Ovary (tissue), 9 donors: ENCODE data around the gene HES5. TPM values are rescaled to one million over a fixed set of nuclear protein-coding genes. Genes with fewer than 3 reads are reported as not detected.

ENCODE experiments used
- DNase-seq, 5 donors: peaks; one replicate each; pipeline ENCODE4 v3.0.0-alpha.2; 2019 to 2020
- H3K27ac ChIP-seq, 2 donors: fragments of 200-600 bp; one replicate each; pipeline versions ENCODE4 v1.5.1 to v1.8.0; 2019 to 2022
- H3K27me3 ChIP-seq: fragments of 200-600 bp; one replicate; pipeline ENCODE4 v1.8.0; 2022
- H3K36me3 ChIP-seq: fragments of 200-600 bp; sonication (generic); one replicate; pipeline ENCODE4 v1.5.1; 2019
- H3K4me1 ChIP-seq: one replicate; pipeline ENCODE4 v1.8.1; 2013; ENCODE audit warnings: mild to moderate bottlenecking, moderate library complexity; ENCODE audit not compliant: insufficient read depth
- H3K4me3 ChIP-seq: fragments of 200-600 bp; sonication (generic); one replicate; pipeline ENCODE4 v1.5.1; 2017
- H3K9me3 ChIP-seq, 2 donors: fragments of 200-600 bp in 1 of 2; sonication (generic) in 1 of 2; one replicate each; pipeline versions ENCODE4 v1.5.1 to v1.8.1; 2013 to 2019; ENCODE audit warnings: mild to moderate bottlenecking in 1 of 2, moderate library complexity in 1 of 2
- EP300 ChIP-seq: sonication (generic); formaldehyde crosslinking; IDR thresholded peaks from one replicate; pipeline ENCODE4 v1.6.1; 2017; ENCODE audit warnings: antibody characterized with exemption
- POLR2A ChIP-seq: fragments of 450-650 bp; IDR thresholded peaks from one replicate; pipeline ENCODE4 v1.6.1; 2017; ENCODE audit warnings: antibody characterized with exemption, mild to moderate bottlenecking, moderate library complexity
- WGBS, 3 donors: extraction: QIAGEN DNeasy Blood & Tissue Kit in 1 of 3; methylation state at CpG; one replicate each; pipeline versions ENCODE4 v1.1.5 to v1.1.7; 2013 to 2017; 5-methylcytosine and 5-hydroxymethylcytosine counted together
- intact Hi-C, 4 donors: fragments of 100-400 bp; cut with DNase I; formaldehyde crosslinking; loops; one replicate each; pipeline versions ENCODE4 v1.11.0 to v1.15.1; 2022 to 2023
- polyA plus RNA-seq, 2 donors: library from polyadenylated mRNA; stranded (reverse); fragments of 200-250 nt in 1 of 2; fragments of 350-450 nt in 1 of 2; fragmentation: Illumina TruSeq in 1 of 2; extraction: RNeasy Lipid Tissue Mini Kit (QIAGEN cat#74804) in 1 of 2; gene quantifications; one replicate each; pipeline ENCODE4 v1.2.3, GENCODE V29; 2013 to 2014
- total RNA-seq, 7 donors: library from RNA; depleted of rRNA in 2 of 7; stranded (reverse); fragments of >200 nt in 2 of 7; fragmentation: NEBNext Ultra II Directional in 3 of 7; extraction: Animal tissue kit (Norgen Biotek cat#: 25700) in 3 of 7; gene quantifications; one replicate each; pipeline versions ENCODE4 v1.1.0 to v1.2.4, GENCODE V29; 2016 to 2023
- TF ChIP-seq, protein P1 (sequence below), 3 donors: fragments of 450-650 bp in 2 of 3; fragments of 200-600 bp in 1 of 3; IDR thresholded peaks; one replicate each; pipeline versions ENCODE4 v1.5.1 to v1.8.0; 2016 to 2022; ENCODE audit warnings: antibody characterized with exemption in 3 of 3, mild to moderate bottlenecking in 1 of 3
- donor health status: DM: no; HTN: no; CAD: no; lungs with moderate emphysema.
- donor health status: DM: no; HTN: no; CAD: no.
- donor health status: Bipolar disorder and iron deficiency.
- donor health status: DM: yes; HTN: yes; CAD: no.
- donor health status: DM: no; HTN: no; CAD: no.
- donor health status: DM: yes; HTN: yes; CAD: no.

Gene HES5
- total and polyA plus RNA-seq, 9 donors = 0.13 to 0.53 (median 0.31) TPM; not detected in 4

DNA sequence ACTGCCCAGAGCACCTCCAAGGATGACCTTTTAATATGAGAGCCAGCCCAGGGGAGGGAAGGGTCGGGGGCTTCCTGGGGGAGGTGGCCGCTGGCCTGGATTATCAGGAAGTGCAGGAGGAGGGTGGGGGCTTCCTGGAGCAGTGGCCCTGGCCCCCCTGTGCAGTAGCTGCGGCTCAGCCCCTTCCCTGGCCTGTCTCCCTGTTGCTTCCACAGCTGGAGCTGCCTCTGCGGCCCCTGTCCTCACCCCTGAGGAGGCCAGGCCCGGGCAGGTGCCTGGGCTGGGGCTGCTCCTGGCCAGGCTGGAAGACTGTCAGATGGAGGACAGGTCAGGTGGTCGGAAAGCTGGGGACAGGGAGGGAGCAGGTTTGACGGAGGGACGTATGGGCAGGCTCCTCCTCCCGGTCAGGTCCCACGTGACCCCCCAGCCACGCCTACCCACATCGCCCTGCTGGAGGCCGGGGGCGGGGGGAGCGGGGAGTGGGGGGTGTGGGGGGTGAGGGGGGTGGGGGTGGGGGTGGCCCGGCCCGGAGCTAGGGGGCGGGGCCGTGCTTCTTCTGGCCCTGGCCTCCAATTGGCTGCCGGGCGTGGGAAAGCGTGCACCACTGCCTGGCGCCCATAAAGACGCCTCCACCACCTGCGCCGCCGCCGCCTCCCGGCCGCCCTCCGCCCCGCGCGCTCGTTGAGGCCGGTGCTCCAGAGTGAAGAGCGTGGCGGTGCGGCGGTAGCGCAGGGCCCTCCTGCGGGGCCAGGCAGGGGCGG, 15.9 kb upstream of the HES5 start:
- Histone ChIP-seq H3K27me3 (no peaks in the 10 kb centered on the region), H3K36me3 (no peaks in the 10 kb centered on the region), H3K4me3 (peak overlapping the region; percentile 37), H3K9me3 (no peaks in the 10 kb centered on the region), H3K27ac (peak overlapping the region in 1 of 2 donors; percentile 29), H3K4me1 (peaks cover 21% of the 10 kb centered on the region)
- intact Hi-C loops = loop anchor here in 3 of 4 donors (5.0 to 10.0 kb wide), 2 partner anchors 129 to 371 kb away; no protein-coding TSS in a partner anchor
- 5 to 10% (median 8%) methylated on average over 27 to 43 of the region's 43 CpGs for WGBS, 3 donors
- TF ChIP-seq EP300 (no peak), POLR2A (no peak)
- TF ChIP-seq, protein P1, sequence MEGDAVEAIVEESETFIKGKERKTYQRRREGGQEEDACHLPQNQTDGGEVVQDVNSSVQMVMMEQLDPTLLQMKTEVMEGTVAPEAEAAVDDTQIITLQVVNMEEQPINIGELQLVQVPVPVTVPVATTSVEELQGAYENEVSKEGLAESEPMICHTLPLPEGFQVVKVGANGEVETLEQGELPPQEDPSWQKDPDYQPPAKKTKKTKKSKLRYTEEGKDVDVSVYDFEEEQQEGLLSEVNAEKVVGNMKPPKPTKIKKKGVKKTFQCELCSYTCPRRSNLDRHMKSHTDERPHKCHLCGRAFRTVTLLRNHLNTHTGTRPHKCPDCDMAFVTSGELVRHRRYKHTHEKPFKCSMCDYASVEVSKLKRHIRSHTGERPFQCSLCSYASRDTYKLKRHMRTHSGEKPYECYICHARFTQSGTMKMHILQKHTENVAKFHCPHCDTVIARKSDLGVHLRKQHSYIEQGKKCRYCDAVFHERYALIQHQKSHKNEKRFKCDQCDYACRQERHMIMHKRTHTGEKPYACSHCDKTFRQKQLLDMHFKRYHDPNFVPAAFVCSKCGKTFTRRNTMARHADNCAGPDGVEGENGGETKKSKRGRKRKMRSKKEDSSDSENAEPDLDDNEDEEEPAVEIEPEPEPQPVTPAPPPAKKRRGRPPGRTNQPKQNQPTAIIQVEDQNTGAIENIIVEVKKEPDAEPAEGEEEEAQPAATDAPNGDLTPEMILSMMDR (IDR thresholded peaks at IDR 0.05) = no peak
- DNase-seq = peak in 3 of 5 donors; percentile 58 to 76 (median 76)

DNA sequence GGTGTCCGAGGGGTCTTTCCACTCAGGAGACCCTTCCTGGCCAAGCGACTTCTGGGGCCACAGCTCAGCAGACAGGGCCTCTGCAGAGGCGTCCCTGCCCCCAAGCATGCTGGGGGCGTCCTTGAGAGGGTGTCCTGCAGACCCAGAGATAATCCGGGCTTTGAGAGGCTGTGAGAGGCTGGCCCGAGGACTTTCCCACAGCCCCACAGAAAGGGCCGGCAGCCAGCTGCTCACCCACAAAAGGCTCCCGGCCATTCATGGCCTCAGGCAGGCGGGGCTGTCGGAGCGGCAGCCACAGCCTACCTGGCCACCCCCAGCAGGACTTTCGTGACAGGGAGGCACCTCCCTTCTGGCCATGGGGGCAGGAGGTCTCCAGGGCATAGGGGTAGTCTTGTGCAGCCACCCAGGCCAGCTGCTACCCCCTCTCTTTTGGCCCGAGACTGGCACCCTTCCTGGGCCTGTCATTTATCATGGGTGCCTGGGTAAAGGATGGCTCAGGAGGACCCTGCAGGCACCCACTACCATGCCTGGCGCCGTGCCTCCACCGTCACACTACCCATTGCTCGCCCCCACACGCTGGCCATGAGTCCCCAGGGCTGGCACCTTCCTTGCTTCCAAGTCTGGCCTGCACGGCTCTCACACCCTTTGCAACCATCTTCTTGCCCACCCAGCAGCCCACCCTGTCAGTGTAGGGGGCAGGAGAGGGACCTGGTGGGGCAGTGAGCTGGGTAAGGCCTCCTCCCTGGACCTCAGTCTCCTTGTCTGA, 15.0 kb upstream of the HES5 start:
- no peak overlapping the region for H3K4me3 ChIP-seq
- H3K4me1 ChIP-seq = peaks cover 21% of the 10 kb centered on the region
- no peaks in the 10 kb centered on the region for H3K9me3 ChIP-seq
- TF ChIP-seq, protein P1 (IDR thresholded peaks at IDR 0.05) = no peak
- TF ChIP-seq EP300 = no peak
- no peak for TF ChIP-seq POLR2A
- intact Hi-C loops = loop anchor here in 3 of 4 donors (5.0 to 10.0 kb wide), 2 partner anchors 128 to 370 kb away; no protein-coding TSS in a partner anchor
- H3K36me3 ChIP-seq = no peaks in the 10 kb centered on the region
- DNase-seq = no peak
- H3K27ac ChIP-seq = peak overlapping the region in 1 of 2 donors; percentile 29
- 45 to 60% (median 56%) methylated on average over 19 of the region's 19 CpGs for WGBS, 3 donors
- H3K27me3 ChIP-seq = no peaks in the 10 kb centered on the region

DNA sequence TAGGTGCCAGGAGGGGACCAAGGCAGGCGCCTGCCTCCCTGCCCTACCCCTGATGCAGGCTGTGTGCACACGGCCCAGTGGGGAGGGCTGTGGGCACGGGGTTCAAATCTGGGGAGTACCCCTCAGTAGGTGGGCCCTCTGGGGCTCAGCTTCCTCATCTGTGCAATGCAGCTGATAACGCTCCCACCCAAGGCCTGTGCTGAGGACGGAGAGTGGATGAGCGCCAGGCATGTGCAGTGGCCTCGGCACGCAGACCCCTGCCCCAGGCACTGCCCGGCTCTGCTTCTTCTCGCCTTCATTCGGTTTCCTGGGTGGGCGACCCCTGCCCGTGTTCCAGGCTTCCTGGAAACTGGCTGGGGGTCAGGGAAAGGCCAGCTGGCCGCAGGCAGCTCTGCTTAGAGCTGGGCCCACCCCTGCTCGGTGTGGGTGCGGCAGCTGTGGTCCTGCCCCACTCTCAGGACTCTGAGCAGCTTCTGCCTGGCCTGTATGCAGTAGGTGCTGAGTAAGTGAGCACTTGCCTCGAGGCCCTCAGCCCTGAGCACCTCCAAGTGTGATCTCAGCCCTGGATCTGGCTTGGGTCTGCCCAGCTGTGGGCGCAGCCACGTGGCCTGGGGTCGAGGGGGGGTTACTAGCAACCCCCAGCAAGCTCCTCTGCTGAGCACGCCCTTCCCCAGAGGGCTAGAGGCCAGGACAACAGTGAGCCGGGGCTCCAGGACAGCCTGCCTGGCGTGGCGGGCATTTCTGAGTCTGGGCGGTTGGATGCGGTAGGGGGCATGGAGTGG, 14.2 kb upstream of the HES5 start:
- WGBS, 3 donors = 35 to 47% (median 36%) methylated on average over 22 to 26 of the region's 26 CpGs
- intact Hi-C loops = loop anchor here in 1 of 4 donors (10.0 kb wide), 1 partner anchor 369 kb away; no protein-coding TSS in a partner anchor

More for the DNA sequence above, 14.2 kb upstream of the HES5 start:
- no peak for DNase-seq
- no peak overlapping the region for H3K27ac ChIP-seq
- peaks cover 21% of the 10 kb centered on the region for H3K4me1 ChIP-seq
- no peak overlapping the region for H3K4me3 ChIP-seq
- no peaks in the 10 kb centered on the region for H3K27me3 ChIP-seq
- no peaks in the 10 kb centered on the region for H3K36me3 ChIP-seq
- no peaks in the 10 kb centered on the region for H3K9me3 ChIP-seq
- no peak for TF ChIP-seq POLR2A
- TF ChIP-seq EP300 = no peak
- TF ChIP-seq, protein P1 (IDR thresholded peaks at IDR 0.05) = no peak
